Heart right ventricle (tissue), 16 donors: Measurements from ENCODE around the gene CENPM. TPM values are rescaled to one million over a fixed set of nuclear protein-coding genes. Genes with fewer than 3 reads are reported as not detected.
A peak's percentile ranks its signal among the peaks of the same experiment; 100 is the strongest.

ENCODE experiments used
- ATAC-seq, 8 donors: fragments of 200-7000 bp; cut with Tn5 transposase; one replicate each; pipeline ENCODE4 v1.9.1; 2020; ENCODE audit warnings: mild to moderate bottlenecking in 8 of 8, moderate library complexity in 8 of 8, moderate number of reproducible peaks in 1 of 8
- DNase-seq, 2 donors: peaks; one replicate each; pipeline ENCODE4 v3.0.0-alpha.2; 2020
- H3K27ac ChIP-seq, 10 donors: fragments of 200-600 bp; sonication (generic) in 2 of 10; one replicate each; pipeline versions ENCODE4 v1.5.0 to v1.8.0; 2020 to 2022; ENCODE audit warnings: mild to moderate bottlenecking in 3 of 10
- H3K27me3 ChIP-seq, 7 donors: fragments of 200-600 bp; one replicate each; pipeline ENCODE4 v1.8.0; 2021 to 2022; ENCODE audit warnings: mild to moderate bottlenecking in 2 of 7
- H3K36me3 ChIP-seq, 9 donors: fragments of 200-600 bp; sonication (generic) in 1 of 9; one replicate each; pipeline versions ENCODE4 v1.5.0 to v1.8.0; 2020 to 2022; ENCODE audit warnings: mild to moderate bottlenecking in 2 of 9
- H3K4me1 ChIP-seq, 9 donors: fragments of 200-600 bp; sonication (generic) in 1 of 9; one replicate each; pipeline versions ENCODE4 v1.5.0 to v1.8.0; 2020 to 2022; ENCODE audit warnings: mild to moderate bottlenecking in 4 of 9
- H3K4me3 ChIP-seq, 10 donors: fragments of 200-600 bp; sonication (generic) in 2 of 10; one replicate each; pipeline versions ENCODE4 v1.5.0 to v1.8.0; 2020 to 2022; ENCODE audit warnings: mild to moderate bottlenecking in 7 of 10, moderate library complexity in 2 of 10
- H3K9me3 ChIP-seq, 11 donors: fragments of 200-600 bp in 10 of 11; sonication (generic) in 2 of 11; one replicate each; pipeline versions ENCODE4 v1.5.0 to v1.8.0; 2013 to 2022; ENCODE audit warnings: mild to moderate bottlenecking in 2 of 11, control low read depth in 1 of 11, moderate library complexity in 1 of 11
- WGBS, 2 donors: extraction: QIAGEN DNeasy Blood & Tissue Kit; methylation state at CpG; one replicate each; pipeline ENCODE4 v1.1.7; 2013; ENCODE audit warnings: inconsistent platforms in 1 of 2; 5-methylcytosine and 5-hydroxymethylcytosine counted together
- intact Hi-C, 10 donors: fragments of 100-400 bp; cut with DNase I; formaldehyde crosslinking; loops; one replicate each; pipeline versions ENCODE4 v1.11.1 to v1.14.2; 2022
- polyA plus RNA-seq, 2 donors: library from polyadenylated mRNA; stranded (reverse); fragments of 200-250 nt; gene quantifications; one replicate each; pipeline ENCODE4 v1.2.3, GENCODE V29; 2013
- total RNA-seq, 10 donors: library from RNA; stranded (reverse); fragmentation: NEBNext Ultra II Directional in 3 of 10; extraction: Animal tissue kit (Norgen Biotek cat#: 25700) in 3 of 10; gene quantifications; one replicate each; pipeline versions ENCODE4 v1.2.1 to v1.2.4, GENCODE V29; 2021 to 2023
- TF ChIP-seq, protein P1 (sequence below), 9 donors: fragments of 200-600 bp; sonication (generic) in 2 of 9; IDR thresholded peaks; one replicate each; pipeline versions ENCODE4 v1.5.0 to v1.8.0; 2021 to 2022; ENCODE audit warnings: antibody characterized with exemption in 9 of 9, mild to moderate bottlenecking in 5 of 9, moderate library complexity in 1 of 9
- donor health status: Arrhythmogenic right ventricular cardiomyopathy.
- donor health status: ischemic (EF 13 %, LVEDD 7.1; RV severe dilation, severe dysfunction).
- donor health status: healthy with polysubstance abuse.
- donor health status: DM: no; HTN: yes; CAD: no.
- donor health status: DM: no; HTN: no; CAD: no.
- donor health status: ischemic (EF 25% LVEDD 6.9; RV normal size, moderate dysfunction).
- donor health status: ischemic (EF 25% LVEDD 5.7; RV mildly dilated, moderate dysfunction).
- donor health status: healthy.
- donor health status: DM: yes; HTN: yes; CAD: no.
- donor health status: Ischemic cardiomyopathy.
- donor health status: ischemic (EF 35%, LVEDD 5.7; RV mildly dilated, moderate dysfunction).
- donor health status: nonischemic (EF 11% LVEDD 7.7; RV severe dilation, severe dysfunction).
- donor health status: DM: yes; HTN: yes; CAD: no.
- donor health status: PGD.
- donor health status: ischemic (EF 29% LVEDD 5.4; RV normal size, mild dysfunction).
- donor health status: nonischemic (EF 23%, LVEDD 6.1; RV moderate dilation, normal function).

CENPM gene
- total and polyA plus RNA-seq, 12 donors = 0.34 to 3.5 (median 0.77) TPM; not detected in 4

DNA sequence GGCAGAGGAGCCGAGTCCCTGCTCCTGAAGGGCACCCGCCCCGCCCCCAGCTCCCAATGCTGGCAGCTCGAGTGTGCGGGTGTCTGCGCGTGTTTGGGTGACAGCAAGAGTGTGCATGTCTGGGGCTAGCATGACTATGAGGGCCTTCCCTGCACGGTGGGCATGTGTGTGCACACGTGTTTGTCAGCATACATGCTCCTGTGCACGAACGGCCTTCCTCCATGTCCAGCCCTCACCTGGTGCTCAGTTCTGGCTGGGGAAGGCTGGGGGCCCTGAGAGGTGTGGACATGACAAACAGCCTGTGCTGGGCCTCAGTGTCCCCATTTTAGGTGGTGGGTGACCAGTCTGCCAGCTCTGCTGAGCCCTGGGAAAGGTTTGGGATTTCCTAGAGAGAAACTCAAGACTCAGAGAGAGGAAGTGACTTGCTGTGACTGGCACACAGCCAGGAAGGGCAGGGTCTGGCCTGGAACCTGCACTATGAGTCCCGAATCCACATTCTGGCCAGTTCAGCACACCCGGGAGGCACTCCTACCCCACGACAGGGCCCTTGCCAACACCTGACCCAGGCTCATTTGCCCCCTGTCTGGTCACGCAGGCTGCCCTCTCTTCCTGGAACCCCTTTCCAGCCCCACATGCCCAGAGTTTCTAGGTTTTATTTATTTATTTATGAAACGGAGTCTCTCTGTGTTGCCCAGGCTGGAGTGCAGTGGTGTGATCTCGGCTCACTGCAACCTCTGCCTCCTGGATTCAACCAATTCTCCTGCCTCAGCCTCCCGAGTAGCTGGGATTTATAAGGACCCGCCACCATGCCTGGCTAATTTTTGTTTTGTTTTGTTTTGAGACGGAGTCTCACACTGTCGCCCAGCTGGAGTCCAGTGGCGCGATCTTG is 28.8 kb downstream of the CENPM start:
- WGBS, 2 donors = 50 to 55% methylated on average over 23 of the region's 23 CpGs
- TF ChIP-seq, protein P1, sequence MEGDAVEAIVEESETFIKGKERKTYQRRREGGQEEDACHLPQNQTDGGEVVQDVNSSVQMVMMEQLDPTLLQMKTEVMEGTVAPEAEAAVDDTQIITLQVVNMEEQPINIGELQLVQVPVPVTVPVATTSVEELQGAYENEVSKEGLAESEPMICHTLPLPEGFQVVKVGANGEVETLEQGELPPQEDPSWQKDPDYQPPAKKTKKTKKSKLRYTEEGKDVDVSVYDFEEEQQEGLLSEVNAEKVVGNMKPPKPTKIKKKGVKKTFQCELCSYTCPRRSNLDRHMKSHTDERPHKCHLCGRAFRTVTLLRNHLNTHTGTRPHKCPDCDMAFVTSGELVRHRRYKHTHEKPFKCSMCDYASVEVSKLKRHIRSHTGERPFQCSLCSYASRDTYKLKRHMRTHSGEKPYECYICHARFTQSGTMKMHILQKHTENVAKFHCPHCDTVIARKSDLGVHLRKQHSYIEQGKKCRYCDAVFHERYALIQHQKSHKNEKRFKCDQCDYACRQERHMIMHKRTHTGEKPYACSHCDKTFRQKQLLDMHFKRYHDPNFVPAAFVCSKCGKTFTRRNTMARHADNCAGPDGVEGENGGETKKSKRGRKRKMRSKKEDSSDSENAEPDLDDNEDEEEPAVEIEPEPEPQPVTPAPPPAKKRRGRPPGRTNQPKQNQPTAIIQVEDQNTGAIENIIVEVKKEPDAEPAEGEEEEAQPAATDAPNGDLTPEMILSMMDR (IDR thresholded peaks at IDR 0.05) = no peak
- ATAC-seq = peak in 6 of 8 donors; percentile 14 to 41 (median 25)
- no peak overlapping the region for H3K4me3 ChIP-seq
- intact Hi-C loops = no loop called here
- peak; percentile 53 to 62 for DNase-seq
- H3K9me3 ChIP-seq = no peaks in the 10 kb centered on the region
- H3K4me1 ChIP-seq = peaks cover 8 to 39% (median 29%) of the 10 kb centered on the region in 9 donors
- no peaks in the 10 kb centered on the region for H3K36me3 ChIP-seq
- H3K27ac ChIP-seq = no peak overlapping the region
- H3K27me3 ChIP-seq = peaks cover 25 to 75% (median 53%) of the 10 kb centered on the region in 7 donors

DNA sequence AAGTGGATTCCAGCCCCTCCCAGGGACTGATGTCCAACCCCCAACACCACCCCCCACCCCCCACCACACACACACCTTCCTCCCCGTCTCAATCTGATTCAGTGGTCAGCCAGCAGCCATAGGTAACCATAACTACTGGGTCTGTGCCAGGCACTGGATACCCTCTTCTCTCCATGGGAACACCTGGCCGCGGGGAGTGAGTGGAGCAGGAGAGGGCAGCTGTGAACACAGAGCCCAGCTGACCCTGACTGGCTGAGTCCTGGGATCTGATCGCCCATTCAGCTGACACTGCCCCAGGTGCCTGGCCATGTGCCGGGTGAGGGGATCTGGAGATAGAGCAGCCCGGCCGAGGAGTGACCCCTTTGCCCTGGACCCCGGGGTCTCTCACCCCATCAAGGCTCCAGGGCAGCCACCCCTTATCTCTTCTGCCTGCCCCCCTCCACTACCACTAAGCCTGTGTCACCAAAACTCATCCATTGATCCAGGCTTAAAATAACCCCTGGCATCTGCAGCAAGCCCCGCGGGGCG is 29.5 kb downstream of the CENPM start:
- DNase-seq (no peak), ATAC-seq (peak in 2 of 8 donors; percentile 7)
- Histone ChIP-seq H3K36me3 (no peaks in the 10 kb centered on the region), H3K27me3 (peaks cover 25 to 82% (median 60%) of the 10 kb centered on the region in 7 donors), H3K27ac (no peak overlapping the region), H3K4me3 (no peak overlapping the region), H3K4me1 (peaks cover 8 to 39% (median 29%) of the 10 kb centered on the region in 9 donors), H3K9me3 (no peaks in the 10 kb centered on the region)
- TF ChIP-seq, protein P1 (IDR thresholded peaks at IDR 0.05) = no peak
- WGBS, 2 donors = 53 to 65% methylated on average over 11 of the region's 11 CpGs
- intact Hi-C loops = no loop called here

DNA sequence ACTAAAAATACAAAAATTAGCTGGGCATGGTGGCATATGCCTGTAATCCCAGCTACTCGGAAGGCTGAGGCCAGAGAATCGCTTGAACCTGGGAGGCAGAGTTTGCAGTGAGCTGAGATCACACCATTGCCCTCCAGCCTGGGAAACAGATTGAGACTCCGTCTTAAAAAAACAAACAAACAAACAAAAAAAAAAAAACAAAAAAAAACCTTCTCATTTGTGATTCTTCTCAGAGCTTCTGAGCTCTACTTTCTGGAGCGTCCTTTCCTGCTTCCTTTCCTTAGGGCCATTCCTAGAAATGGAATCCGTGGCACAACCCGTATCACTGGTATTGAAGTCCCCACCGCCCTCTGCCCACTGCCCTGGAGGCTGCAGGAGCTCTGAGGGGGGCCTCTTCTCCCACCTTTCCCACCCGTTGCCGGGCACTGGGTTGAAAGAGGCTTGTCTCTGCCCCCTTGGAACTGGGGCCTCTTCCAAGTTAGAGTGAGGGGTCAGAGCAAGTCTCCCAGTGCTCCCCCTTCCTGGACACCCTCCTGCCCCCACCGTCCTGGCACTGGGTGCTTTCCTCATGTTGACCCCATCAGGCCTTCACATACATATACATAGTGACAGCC is 30.1 kb downstream of the CENPM start:
- Histone ChIP-seq H3K27me3 (peaks cover 25 to 87% (median 66%) of the 10 kb centered on the region in 7 donors), H3K4me3 (no peak overlapping the region), H3K9me3 (no peaks in the 10 kb centered on the region), H3K36me3 (no peaks in the 10 kb centered on the region), H3K27ac (no peak overlapping the region), H3K4me1 (peaks cover 8 to 39% (median 29%) of the 10 kb centered on the region in 9 donors)
- 61 to 73% methylated on average over 10 of the region's 10 CpGs for WGBS, 2 donors
- intact Hi-C loops = no loop called here
- DNase-seq = no peak
- TF ChIP-seq, protein P1 (IDR thresholded peaks at IDR 0.05) = no peak
- no peak for ATAC-seq

DNA sequence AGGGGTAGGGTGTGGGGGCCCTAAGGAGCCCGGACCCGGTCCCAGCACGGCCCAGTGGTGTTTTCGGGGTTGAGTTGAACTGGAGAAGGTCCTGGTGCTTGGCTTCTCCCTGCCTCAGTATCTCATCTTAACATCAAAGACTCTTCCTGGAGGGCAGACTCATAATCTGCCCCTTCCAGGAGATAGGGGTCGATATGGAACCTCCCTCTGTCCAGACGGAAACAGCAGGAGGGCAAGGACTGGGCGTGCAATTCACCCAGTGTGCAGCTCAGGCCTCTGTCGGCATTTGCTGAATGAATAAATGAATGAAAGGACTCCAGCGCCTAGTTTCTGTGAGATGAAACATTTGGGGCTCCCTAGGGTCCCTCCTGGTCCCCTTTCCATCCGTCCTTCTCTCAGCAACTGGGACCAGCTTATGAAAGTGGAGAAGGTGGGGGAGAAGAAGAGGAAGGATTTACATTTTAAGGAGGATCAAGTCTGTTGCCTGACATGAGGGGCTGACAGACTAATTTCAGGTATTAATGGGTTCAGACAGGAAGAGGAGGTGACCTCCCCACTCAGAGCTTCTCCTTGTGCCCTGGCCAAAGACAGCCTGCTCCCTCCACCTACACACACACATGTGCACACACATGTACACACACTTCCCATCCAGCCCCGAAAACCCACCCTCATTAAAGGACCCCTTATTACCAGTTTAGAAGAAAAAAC is 31.0 kb downstream of the CENPM start:
- ATAC-seq (no peak), DNase-seq (no peak)
- H3K4me1 ChIP-seq = peaks cover 12 to 44% (median 35%) of the 10 kb centered on the region in 9 donors
- 57 to 59% methylated on average over 11 of the region's 11 CpGs for WGBS, 2 donors
- intact Hi-C loops = no loop called here
- TF ChIP-seq, protein P1 (IDR thresholded peaks at IDR 0.05) = no peak
- no peak overlapping the region for H3K4me3 ChIP-seq
- H3K36me3 ChIP-seq = no peaks in the 10 kb centered on the region
- H3K27ac ChIP-seq = no peak overlapping the region
- H3K9me3 ChIP-seq = no peaks in the 10 kb centered on the region
- peaks cover 28 to 97% (median 75%) of the 10 kb centered on the region in 7 donors for H3K27me3 ChIP-seq
